ENCODE measurements around the gene MYCN.

DNA sequence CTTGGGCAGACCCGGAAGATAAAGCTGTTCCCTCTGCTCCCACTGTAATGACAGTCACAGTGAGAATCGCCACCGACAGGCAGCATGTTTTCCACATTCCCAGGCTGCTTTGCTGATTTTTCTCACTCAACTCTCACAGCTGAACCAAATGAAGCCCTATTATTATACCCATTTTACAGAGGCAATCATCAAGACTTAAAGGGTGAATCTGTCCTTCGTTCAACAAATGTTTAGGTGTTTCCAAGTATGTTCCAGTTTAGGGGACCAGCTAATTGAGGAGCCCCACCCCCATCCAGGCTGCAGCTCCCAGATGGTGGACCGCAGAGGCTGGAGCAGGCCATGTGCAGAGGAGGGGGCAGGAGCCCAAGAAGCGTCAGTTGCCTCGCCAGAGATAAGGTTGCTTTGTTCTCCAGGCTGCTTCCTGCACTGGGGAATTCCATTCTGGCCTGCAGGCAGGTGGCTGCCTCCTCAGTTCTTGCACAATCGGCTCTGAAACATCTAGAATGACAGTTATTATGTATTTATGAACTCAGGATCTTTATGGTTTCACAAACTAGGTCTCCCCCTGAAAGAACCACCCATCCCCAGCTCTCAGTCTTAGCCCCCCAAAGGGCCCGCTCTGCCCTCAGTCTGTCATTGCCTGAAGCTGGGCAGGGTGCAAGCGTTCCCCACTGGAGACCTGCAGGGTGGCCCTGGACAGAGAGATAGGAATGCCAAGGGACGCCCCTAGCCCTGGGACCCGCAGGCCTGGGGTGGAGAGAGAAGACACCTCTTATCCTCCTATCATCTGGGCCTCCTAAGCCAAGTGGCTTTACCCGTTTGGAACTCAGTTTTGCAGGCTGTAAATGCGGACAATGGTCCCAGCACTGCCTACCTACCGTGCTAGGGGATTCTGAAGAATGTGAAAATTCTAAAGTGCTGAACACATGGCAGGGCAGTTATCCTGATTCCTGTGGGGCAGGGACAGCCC lies 49.1 kb upstream of the MYCN start:
- TF ChIP-seq POLR2AphosphoS5 (IDR thresholded peaks at IDR 0.05; ENCODE audit: low read depth, low read length) (no peak), POLR2A (IDR thresholded peaks at IDR 0.05; ENCODE audit: low read depth, low read length) (no peak), TAF1 (IDR thresholded peaks at IDR 0.05; ENCODE audit: borderline replicate concordance, low read depth, low read length) (no peak)

Measured in GM12892 (cell line).